Stimulated activated CD8-positive, alpha-beta memory T cell treated with anti-CD3 and anti-CD28 coated beads, Interleukin-4, amount 100 ng/mL, for 1 hour (primary cell): Measurements from ENCODE around the gene ADAM17.
A peak's percentile ranks its signal among the peaks of the same experiment; 100 is the strongest.

ENCODE experiments used
- DNase-seq, 2 donors: peaks; one replicate each; pipeline ENCODE4 v3.0.0-alpha.2; 2020; ENCODE audit warnings: low read depth in 2 of 2, low spot score in 1 of 2

Gene ADAM17

DNA sequence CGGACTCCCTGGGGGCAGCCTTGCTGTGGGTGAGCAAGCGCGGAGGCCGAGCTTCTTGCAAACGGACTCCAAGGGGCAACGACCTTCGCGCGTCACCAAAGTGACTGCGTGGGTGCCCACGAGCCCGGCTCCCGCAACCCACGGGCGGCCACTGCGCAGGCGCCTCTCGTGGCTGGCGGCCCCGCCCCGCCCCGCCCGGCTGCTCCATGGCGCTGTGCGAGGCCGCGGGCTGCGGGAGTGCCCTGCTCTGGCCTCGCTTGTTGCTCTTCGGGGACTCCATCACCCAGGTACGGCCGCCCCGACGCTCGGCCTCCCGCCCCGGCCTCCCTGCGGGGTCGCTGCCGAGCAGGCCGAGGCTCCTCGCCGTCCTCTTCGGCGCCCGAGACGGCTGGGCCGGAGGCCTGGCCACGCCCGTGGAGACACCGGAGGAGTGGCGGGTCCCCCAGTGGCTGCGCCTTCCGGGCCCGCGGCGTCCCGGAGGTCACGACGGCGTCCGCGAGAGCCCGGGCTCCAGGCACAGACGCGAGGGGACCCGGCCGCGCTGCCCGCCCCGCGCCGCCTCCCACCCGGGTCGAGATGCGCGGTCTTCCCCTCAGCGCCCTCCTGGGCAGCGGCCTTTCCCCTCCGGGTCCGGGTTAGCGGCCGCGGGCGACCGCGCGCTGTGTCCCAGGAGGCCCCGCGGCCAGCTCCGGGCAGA, 81.1 kb downstream of the ADAM17 start, which contains the start of gene IAH1:
IAH1 (plus strand) TSS at position 191 of the 697 bp plus-strand sequence; CDS start at position 207, 16 bp downstream.
- peak; percentile 37 to 55 for DNase-seq

DNA sequence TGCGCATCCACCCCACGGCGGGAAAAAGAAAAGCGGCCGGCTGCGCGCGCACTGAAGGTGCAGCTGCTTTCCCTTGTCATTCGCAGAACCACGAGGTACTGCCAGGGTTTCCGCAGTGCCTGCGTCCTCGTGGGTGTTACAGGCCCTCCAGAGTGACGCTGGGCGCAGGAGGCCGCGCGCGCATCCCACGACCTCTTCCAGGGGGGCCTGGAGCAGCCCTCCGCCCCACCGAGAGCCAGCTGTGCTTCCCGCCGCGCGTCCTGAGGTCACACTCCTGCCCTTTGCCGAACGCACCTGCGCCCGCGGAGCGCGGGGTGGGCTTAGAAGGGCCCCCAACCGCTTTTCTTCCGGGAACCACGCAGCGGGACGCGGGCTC, 81.7 kb downstream of the ADAM17 start:
- peak in 1 of 2 donors; percentile 43 for DNase-seq

DNA sequence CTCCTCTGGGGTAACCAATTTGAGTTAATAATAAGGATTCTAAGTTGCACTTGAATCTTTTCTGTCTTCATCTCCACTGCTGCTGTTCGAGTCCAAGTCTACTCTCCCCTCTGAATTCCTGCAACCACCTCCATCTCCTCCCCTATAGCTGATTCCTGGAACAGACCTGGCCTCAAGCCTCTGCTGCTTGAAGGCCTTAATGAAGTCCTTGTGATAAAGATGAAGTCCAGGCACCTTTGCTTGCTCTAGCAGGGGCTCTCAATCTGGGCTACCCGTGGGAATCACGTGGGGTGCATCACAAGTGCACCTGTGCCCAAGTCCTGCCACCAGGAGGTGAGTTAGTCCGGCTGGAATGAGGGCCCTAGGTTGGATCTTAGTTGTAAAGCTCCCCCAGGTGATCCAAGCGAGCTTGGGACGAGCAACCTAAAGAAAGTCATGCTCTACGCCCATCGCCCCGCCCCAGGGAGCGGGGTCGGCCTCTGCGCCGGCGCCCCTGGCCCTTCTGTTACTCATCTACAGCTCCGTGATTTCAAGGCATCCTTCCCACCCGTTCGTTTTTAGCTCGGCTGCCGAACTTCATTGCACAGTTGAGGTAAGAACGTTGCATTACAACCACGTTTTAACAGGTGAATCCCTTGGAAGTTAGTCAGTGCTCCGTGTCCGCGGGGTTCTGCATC, 82.2 kb downstream of the ADAM17 start:
- DNase-seq, result no peak

DNA sequence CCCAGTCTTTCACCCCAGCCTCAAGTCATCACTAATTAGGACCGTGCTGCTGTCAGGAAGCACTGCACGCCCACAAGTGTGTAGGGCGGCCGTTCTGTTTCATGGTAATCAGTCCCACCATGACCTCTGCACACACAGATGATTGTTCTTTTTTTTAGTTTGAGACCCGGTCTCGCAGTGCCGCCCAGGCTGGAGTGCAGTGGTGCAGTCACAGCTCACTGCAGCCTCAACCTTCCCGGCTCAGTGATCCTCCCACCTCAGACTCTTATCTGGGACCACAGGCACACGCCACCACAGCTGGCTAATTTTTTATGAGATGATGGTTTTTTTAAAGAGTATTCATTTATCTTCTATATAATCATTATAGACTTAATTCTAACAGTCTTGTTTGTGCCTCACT, 83.1 kb downstream of the ADAM17 start:
- no peak for DNase-seq

DNA sequence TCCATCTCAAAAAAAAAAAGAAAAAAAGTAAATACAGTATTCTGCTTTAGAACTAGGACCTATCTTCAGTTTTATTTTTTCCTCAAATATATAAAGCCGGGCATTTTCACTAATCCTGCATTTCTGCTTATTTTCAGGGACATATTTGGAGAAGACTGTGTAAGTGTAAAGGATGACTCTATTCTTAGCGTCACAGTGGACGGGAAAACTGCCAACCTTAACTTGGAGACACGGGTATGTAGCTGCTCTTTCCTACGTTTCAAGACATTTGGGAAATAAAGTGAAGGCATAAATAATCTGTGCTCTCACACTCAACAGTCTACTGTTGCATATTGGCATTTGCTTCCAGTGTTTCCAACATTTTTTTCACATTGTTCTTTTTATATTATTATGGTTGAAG, 84.4 kb downstream of the ADAM17 start:
- DNase-seq, result no peak

DNA sequence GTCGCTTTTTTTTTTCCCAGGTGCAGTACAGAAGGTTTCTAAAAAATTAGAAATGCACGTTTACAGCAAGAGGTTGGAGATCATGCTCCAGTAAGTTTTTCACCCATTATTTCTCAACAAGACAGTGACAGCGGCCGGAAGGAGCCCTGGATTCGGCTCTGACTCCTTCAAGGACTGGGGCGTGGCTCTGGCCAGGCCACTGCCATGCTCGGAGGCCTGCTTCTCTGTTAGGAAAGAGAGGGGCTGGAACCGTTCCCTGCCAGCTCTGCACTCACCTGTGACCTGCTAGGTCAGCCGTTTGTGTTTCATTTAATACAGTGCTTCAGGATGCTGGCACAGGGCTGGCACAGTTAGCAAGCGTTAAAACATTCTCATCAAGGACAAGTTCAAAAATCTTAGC, 87.9 kb downstream of the ADAM17 start:
- no peak for DNase-seq

DNA sequence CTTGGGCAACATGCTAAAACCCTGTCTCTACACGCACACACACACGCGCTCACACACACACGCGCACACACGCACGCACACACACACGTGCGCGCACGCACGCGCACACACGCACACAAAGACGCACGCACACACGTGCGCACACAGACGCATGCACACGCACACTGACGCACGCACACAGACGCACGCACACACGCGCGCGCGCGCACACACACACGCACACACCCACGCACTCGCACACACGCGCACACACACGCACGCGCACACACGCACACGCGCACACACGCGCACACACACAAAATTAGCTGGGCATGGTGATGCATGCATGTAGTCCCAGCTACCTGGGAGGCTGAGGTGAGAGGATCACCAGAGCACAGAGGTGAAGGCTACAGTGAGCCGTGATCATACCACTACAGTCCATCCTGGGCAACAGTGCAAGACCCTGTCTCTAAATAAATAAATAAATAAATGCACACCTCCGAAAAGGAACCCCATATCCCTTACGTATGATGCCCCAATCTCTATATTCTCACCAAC, 89.4 kb downstream of the ADAM17 start:
- no peak for DNase-seq

DNA sequence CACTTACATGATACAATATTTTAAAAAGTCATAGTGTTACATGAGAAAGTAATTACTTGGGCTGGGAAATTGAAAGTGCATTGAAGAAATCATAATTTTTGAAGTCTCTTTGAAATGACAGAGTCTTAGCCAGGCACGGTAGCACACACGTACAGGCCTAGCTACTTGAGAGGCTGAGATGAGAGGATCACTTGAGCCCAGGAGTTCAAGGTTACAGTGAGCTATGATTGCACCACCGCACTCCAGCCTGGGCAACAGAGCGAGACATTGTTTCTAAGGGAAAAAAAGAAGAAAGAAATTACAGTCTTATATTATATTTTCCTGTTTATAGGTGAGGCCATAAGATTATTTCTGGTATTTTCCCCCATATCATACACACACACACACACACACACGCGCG, 90.5 kb downstream of the ADAM17 start:
- DNase-seq, result no peak

DNA sequence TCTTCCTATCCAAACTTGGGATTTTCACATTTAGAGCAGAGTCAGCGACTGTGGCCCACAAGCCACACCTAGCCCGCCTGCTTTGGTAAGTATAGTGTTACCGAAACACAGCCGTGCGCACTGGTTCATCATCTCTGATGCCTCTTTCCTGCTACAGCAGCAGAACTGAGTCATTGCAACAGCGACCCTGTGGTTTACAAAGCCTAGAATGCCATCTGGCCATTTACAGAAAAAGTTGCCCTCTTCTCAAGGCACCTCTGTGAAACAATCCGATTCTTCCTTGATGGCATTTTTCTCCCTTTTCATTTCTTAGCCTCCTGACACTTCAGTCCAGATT, 92.0 kb downstream of the ADAM17 start:
- no peak for DNase-seq

DNA sequence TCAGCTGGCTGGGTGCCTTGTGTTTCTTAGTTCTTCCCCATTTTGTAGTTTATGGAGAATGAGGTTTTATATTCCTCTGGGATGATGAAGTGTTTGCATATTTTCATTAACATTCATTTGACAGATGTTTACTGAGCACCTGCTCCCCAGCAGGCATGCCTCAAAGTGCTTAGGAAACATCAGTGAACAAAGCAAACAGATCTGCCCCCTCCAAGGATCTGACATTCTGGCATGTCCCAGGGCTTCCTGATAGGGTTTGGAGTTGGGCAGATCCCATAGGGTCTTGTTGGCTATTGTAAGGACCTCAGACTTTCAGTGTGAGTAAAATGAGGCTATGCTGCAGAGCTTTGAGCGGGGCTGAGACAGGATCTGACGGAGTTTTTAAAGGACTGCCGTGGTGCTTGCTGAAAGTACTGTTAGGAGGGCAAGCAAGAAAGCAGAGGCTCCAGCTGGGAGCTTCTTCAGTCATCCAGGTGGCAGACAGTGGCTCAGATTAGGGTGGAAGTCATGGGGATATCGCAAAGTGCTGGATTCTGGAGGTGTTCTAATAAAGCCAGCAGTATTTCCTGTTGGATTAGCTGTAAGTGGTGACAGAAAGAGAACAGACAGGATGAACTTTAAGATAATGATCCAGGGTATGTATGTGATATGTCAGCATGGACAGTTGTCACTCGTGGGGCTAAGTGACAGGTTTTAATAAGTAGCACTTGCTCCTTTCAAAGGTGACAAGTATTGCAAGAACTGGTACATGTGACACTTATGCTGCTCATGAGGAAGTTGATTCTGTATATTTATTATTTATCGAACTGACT, 92.5 kb downstream of the ADAM17 start:
- no peak for DNase-seq

DNA sequence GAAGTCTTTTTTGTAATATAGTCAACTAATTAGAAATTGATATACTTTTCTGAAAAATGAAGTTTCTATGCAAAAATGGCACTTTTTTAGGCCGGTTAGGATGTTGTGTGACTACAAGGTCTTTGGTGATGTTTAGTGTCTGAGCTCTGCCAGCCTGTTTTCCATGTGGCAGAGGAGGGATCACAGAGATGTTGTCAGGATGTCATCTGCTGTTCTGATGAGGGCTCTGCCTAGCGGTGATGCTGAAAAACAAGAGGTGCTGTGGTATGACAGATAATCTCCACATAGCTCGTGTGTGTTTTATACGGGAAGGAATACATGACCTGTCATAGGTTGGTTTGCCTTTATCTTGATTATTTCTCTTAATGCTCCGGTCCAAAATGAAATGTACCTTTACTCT, 93.3 kb downstream of the ADAM17 start:
- DNase-seq, result no peak

DNA sequence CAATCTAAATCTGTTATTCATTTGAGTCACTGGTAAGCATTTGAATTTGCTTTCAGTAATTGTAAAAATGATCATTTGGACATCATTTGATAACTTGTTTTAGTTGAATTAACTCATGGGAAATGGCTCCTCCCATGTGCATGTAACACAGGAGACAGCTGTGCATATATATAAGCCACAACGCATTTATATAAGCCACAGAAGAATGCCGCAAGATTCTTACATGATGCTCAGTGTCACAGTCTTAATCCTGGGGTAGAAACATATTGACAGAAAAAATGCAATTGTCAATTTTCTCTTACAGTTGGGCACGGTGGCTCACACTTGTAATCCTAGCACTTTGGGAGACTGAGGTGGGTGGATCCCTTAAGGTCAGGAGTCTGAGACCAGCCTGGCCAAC, 94.6 kb downstream of the ADAM17 start:
- no peak for DNase-seq

DNA sequence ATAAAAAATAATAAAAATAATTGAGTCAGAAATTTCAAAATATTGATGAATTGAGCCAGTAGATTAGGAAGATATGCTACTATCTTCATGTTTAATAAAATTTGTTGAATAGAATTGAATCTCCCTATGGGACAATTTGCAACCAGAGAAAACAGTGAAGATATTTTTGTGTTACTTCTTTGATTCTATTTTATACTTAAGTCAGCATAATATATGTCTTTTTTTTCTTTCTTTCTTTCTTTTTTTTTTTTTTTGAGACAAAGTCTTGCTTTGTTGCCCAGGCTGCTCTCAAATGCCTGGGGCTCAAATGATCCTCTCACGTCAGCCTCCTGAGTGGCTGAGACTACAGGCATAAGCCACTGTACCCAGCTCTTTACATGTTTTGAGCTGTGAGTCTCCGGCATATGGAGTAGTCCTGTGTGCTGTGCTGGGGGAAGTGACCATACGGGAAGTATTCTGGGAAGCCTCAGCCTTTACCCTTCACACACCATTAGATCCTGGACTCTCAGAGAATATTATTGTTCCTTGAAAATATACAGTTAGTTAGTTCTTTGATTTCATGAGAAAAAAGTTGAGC, 95.1 kb downstream of the ADAM17 start:
- no peak for DNase-seq

DNA sequence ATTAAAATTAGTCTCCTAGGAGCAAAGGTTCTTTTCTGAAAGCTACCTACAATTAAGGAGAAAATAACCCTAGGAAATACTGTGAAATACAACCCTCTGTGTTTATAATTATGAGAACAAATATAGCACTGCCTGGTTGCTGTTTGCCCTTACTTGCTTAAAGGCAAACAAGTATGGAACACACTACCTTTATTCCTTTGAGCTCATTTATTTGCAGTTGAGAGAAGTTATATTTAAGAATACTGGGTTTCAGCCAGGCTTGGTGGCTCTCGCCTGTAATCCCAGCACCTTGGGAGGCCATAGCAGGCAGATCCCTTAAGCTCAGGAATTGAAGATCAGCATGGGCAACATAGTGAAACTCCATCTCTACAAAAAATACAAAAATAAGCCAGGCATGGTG, 104.4 kb downstream of the ADAM17 start:
- no peak for DNase-seq

DNA sequence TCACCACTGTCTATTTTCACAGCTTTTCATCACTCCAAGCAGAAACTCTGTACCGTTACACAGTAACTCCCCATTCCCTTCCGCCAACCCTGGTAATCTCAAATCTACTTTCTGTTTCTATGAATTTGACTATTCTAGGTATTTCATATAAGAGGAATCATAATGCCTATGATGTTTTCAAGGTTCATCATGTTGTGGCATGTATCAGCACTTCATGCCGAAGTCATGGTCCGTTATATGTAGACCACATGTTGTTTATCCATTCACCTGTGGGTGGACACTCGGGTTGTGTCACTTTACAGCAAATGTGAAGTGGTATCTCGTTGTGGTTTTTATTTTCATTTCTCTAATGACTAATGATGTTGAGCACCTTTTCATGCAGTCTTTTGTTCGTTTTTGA, 110.5 kb downstream of the ADAM17 start:
- DNase-seq, result no peak

DNA sequence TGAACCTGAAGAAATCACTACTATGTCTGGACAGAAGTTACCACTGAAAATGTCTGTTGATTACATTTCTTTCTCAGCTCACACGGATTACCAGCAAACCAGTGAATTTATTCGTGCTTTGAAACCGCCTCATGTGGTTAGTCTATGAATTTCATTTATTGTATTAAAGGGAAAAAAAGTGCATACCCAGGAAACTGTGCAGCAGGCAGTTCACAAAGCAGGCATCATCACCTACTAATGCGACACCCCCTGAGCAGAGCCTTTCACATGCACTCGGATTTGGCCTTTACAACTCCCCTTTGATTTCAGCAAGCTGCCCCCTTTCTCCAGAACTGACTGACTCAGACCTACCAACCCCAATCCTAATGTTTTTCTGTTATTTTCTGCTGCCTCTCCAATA, 112.1 kb downstream of the ADAM17 start:
- DNase-seq, result no peak

DNA sequence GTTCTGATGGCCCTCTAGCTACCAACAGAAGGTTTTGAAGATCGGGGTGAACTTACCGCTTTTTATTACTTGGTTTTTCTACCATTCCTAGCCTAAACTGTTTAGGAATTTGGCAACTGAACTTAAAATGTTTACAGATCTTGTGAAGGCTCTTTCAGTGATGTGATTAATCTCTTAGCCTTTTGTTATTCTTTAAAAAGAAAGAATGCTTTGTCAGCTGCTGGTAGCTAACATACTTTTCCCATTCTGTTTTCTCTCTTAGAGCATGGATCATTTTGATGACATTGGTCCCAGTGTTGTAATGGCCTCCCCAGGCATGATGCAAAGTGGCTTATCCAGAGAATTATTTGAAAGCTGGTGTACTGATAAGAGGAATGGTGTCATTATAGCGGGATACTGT, 114.1 kb downstream of the ADAM17 start:
- DNase-seq, result no peak

DNA sequence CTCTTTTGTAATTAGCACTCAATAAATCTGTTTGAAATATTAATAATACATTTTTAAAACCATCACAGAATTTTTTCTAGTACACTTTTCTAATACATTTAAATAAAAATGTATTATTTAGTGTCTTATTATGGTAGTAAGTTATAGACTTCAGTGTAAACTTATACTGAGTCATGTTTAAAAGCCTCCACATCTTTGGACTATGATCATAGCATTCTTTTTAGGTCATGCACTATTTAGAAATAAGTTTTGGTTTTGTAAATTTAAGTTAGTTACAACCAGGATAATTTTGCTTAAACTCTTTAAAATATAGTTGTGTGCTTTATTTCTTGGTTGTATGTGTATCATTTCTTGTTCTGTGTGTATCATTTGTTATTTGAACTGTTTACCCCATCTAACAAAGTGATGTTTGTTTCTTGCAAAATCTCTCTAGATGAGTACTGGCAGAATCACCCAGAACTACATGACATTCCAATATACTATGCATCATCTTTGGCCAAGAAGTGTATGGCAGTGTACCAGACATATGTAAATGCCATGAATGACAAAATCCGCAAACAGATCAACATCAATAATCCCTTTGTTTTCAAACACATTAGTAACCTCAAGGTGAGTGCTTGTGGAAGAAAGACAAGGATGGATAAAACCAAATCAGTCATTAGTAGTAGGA, 115.4 kb downstream of the ADAM17 start:
- DNase-seq, result no peak

DNA sequence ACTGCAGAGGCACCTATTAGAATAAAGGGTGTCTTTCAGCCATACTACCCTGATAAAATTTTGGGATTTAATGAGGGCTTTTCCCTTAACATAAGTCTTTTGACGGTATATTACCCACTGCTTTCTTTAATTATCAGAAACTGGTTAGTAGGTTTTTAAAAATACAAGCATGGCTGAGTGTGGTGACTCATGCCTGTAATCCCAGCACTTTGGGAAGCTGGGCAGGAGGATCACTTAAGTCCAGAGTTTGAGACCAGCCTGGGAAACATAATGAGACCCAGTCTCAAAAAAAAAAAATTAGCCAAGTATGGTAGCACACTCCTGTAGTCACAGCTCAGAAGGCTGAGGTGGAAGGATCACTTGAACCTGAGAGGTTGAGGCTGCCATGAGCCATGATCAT, 116.1 kb downstream of the ADAM17 start:
- DNase-seq, result no peak
